22Rv1 (cell line): ENCODE results near the gene THADA.

Experiments
- CTCF ChIP-seq: fragments of 450-650 bp; IDR thresholded peaks from 2 replicates; pipeline ENCODE4 v1.5.1; 2017; ENCODE audit warnings: mild to moderate bottlenecking
- ZFX ChIP-seq: fragments of 450-650 bp; IDR thresholded peaks from 2 replicates; pipeline ENCODE4 v1.6.1; 2017; ENCODE audit warnings: antibody characterized with exemption, borderline replicate concordance

GRCh38 chr2:43566461-43566729 lies 29.4 kb downstream of the THADA start:
- TF ChIP-seq CTCF = no peak
- no peak for TF ChIP-seq ZFX
